Right lobe of liver (tissue), 4 donors: ENCODE results near the gene KDM2B.

Experiments used
- CTCF ChIP-seq, 4 donors: fragments of 200-600 bp in 3 of 4; fragments of 450-650 bp in 1 of 4; IDR thresholded peaks; one replicate each; pipeline versions ENCODE4 v1.5.1 to v1.8.0; 2016 to 2022; ENCODE audit warnings: antibody characterized with exemption in 4 of 4, mild to moderate bottlenecking in 2 of 4
- POLR2A ChIP-seq: fragments of 450-650 bp; IDR thresholded peaks from one replicate; pipeline ENCODE4 v1.6.1; 2017; ENCODE audit warnings: antibody characterized with exemption, mild to moderate bottlenecking
- donor health status: DM: no; HTN: no; CAD: no.
- donor health status: DM: no; HTN: no; CAD: no.
- donor health status: DM: no; HTN: yes; CAD: no.

- no peak for TF ChIP-seq CTCF (IDR thresholded peaks at IDR 0.05)
- no peak for TF ChIP-seq POLR2A
Measured at GRCh38 chr12:121620333-121620891, 39.6 kb upstream of the KDM2B start.
